GM11168 (cell line): ENCODE measurements around the gene PPP2R2C.

Experiments
- in situ Hi-C: fragments of 300-500 bp; cut with MboI; formaldehyde crosslinking; loops from one replicate; pipeline ENCODE4 v1.12.0; 2022; ENCODE audit warnings: low sequenced_read_pairs; ENCODE audit not compliant: unreplicated experiment

PPP2R2C gene

GRCh38 chr4:6449746-6450369 is 22.6 kb downstream of the PPP2R2C start:
- in situ Hi-C loops = no loop called here

- in situ Hi-C loops = no loop called here
Observed at GRCh38 chr4:6449335-6449734, 23.1 kb downstream of the PPP2R2C start.

- in situ Hi-C loops = no loop called here
Observed at GRCh38 chr4:6448476-6449170, 23.8 kb downstream of the PPP2R2C start.

- in situ Hi-C loops = no loop called here
Observed at GRCh38 chr4:6447672-6448171, 24.7 kb downstream of the PPP2R2C start.

GRCh38 chr4:6446538-6447451 is 25.6 kb downstream of the PPP2R2C start:
- in situ Hi-C loops = no loop called here

- in situ Hi-C loops = no loop called here
Observed at GRCh38 chr4:6446130-6446482, 26.3 kb downstream of the PPP2R2C start.

- in situ Hi-C loops = no loop called here
Observed at GRCh38 chr4:6445403-6446129, 26.8 kb downstream of the PPP2R2C start.

GRCh38 chr4:6444582-6444981 is 27.8 kb downstream of the PPP2R2C start:
- in situ Hi-C loops = no loop called here

GRCh38 chr4:6443035-6444023 is 29.1 kb downstream of the PPP2R2C start:
- in situ Hi-C loops = no loop called here

- in situ Hi-C loops = no loop called here
Observed at GRCh38 chr4:6442555-6442954, 29.9 kb downstream of the PPP2R2C start.

GRCh38 chr4:6441758-6442157 is 30.7 kb downstream of the PPP2R2C start:
- in situ Hi-C loops = no loop called here

GRCh38 chr4:6441202-6441582 is 31.2 kb downstream of the PPP2R2C start:
- in situ Hi-C loops = no loop called here

GRCh38 chr4:6440506-6441201 is 31.8 kb downstream of the PPP2R2C start:
- in situ Hi-C loops = no loop called here

GRCh38 chr4:6439120-6439762 is 33.2 kb downstream of the PPP2R2C start:
- in situ Hi-C loops = no loop called here

GRCh38 chr4:6437826-6438238 is 34.6 kb downstream of the PPP2R2C start:
- in situ Hi-C loops = no loop called here

GRCh38 chr4:6435010-6435409 is 37.4 kb downstream of the PPP2R2C start:
- in situ Hi-C loops = no loop called here

- in situ Hi-C loops = no loop called here
Observed at GRCh38 chr4:6430927-6431326, 41.5 kb downstream of the PPP2R2C start.

GRCh38 chr4:6427439-6428090 is 44.8 kb downstream of the PPP2R2C start:
- in situ Hi-C loops = no loop called here
